Activated CD8-positive, alpha-beta T cell treated with anti-CD3 and anti-CD28 coated beads for 36 hours (primary cell): ENCODE measurements around the gene ARHGAP40. TPM values are rescaled to one million over a fixed set of nuclear protein-coding genes. Genes with fewer than 3 reads are reported as not detected.

Experiments used
- ATAC-seq: fragments of 200-7000 bp; cut with Tn5 transposase; one replicate; pipeline ENCODE4 v1.10.0; 2021; ENCODE audit warnings: mild to moderate bottlenecking, moderate library complexity
- CTCF ChIA-PET: fragments of 350-600 bp; sonication (Branson Sonifier 250); formaldehyde crosslinking; loops from one replicate; lab custom pipeline; 2021; ENCODE audit warnings: antibody characterized with exemption; lab: Charles Lee
- POLR2A ChIA-PET: fragments of 350-600 bp; sonication (Branson Sonifier 250); formaldehyde crosslinking; loops from one replicate; lab custom pipeline; 2021; ENCODE audit warnings: antibody characterized with exemption; lab: Charles Lee
- DNase-seq: peaks from one replicate; pipeline ENCODE4 v3.0.0-alpha.2; 2020
- H3K27ac Mint-ChIP-seq: one replicate; pipeline ENCODE4 v1.8.0; 2021; ENCODE audit warnings: mild to moderate bottlenecking, mixed read lengths
- H3K27me3 Mint-ChIP-seq: one replicate; pipeline ENCODE4 v1.8.0; 2021; ENCODE audit warnings: mixed read lengths
- H3K36me3 Mint-ChIP-seq: one replicate; pipeline ENCODE4 v1.8.0; 2021; ENCODE audit warnings: low read depth, mixed read lengths
- H3K4me1 Mint-ChIP-seq: one replicate; pipeline ENCODE4 v1.8.0; 2021; ENCODE audit warnings: low read depth, mixed read lengths
- H3K4me3 Mint-ChIP-seq: one replicate; pipeline ENCODE4 v1.8.0; 2021; ENCODE audit warnings: mild to moderate bottlenecking, moderate library complexity, mixed read lengths
- H3K9me3 Mint-ChIP-seq: one replicate; pipeline ENCODE4 v1.8.0; 2021; ENCODE audit warnings: mixed read lengths
- CTCF ChIP-seq: fragments of 200-600 bp; IDR thresholded peaks from one replicate; pipeline ENCODE4 v1.8.0; 2022; ENCODE audit warnings: antibody characterized with exemption, mild to moderate bottlenecking
- intact Hi-C: fragments of 100-400 bp; cut with micrococcal nuclease; formaldehyde crosslinking; loops from one replicate; pipeline ENCODE4 v1.10.0; 2022
- total RNA-seq, 2 experiments: library from RNA; stranded (reverse); gene quantifications; one replicate each; pipeline ENCODE4 v1.2.3, GENCODE V29; 2021

Gene ARHGAP40
- total RNA-seq, 2 experiments from 2014 or later: not detected

DNA sequence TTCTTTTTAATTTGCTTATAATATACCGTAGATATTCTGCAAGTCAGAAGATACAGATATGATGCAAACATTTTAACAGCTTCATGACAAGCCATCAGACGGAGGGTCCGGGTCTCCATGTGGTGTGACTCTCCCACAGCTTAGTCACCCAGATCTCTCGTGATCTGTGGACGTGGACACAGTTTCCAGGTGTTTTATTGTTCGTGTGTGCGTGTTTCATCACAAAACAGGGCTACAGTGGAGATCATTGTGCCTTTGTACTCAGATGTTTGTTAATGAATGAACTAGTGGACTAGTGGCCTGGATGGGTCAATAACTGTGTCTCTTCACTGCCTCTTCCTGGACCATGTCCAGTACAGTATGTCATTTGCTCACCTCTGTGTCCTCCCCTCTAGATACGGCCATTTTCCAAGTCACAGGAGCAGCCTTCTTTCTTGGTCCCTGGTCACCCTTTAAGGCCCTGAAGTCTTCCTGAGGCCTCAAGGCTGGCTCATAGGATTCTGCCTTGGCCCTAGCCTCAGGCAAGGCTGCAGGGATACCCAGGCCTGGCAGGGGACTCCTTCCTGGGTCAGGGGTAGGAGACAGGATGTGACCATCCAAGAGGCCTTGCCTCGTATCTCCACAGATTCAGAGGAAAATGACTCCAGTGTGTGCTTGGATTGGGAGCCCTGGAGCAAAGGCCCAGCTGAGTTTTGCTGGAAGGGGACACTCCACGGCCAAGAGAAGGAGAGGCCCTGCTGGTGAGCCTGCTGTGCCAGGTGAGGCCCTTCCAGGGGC is 16.0 kb upstream of the ARHGAP40 start:
- no peaks in the 10 kb centered on the region for H3K36me3 Mint-ChIP-seq
- TF ChIP-seq CTCF: no peak
- ChIA-PET CTCF (no interaction called here), POLR2A (no interaction called here)
- H3K27ac Mint-ChIP-seq: no peak overlapping the region
- H3K4me1 Mint-ChIP-seq: no peaks in the 10 kb centered on the region
- H3K27me3 Mint-ChIP-seq: peaks cover 3% of the 10 kb centered on the region
- ATAC-seq (no peak), DNase-seq (no peak)
- H3K4me3 Mint-ChIP-seq: no peak overlapping the region
- intact Hi-C loops: no loop called here
- H3K9me3 Mint-ChIP-seq: no peaks in the 10 kb centered on the region

GRCh38 chr20:38586181-38586525 is 15.5 kb upstream of the ARHGAP40 start:
- Mint-ChIP-seq H3K9me3 (no peaks in the 10 kb centered on the region), H3K4me3 (no peak overlapping the region), H3K36me3 (no peaks in the 10 kb centered on the region), H3K4me1 (no peaks in the 10 kb centered on the region), H3K27me3 (peaks cover 3% of the 10 kb centered on the region), H3K27ac (no peak overlapping the region)
- ATAC-seq (no peak), DNase-seq (no peak)
- ChIA-PET POLR2A (no interaction called here), CTCF (no interaction called here)
- intact Hi-C loops: no loop called here
- no peak for TF ChIP-seq CTCF

- H3K4me1 Mint-ChIP-seq: no peaks in the 10 kb centered on the region
- no peak overlapping the region for H3K4me3 Mint-ChIP-seq
- intact Hi-C loops: no loop called here
- no peaks in the 10 kb centered on the region for H3K36me3 Mint-ChIP-seq
- CTCF ChIA-PET: no interaction called here
- H3K27ac Mint-ChIP-seq: no peak overlapping the region
- TF ChIP-seq CTCF: no peak
- POLR2A ChIA-PET: no interaction called here
- no peak for DNase-seq
- H3K9me3 Mint-ChIP-seq: no peaks in the 10 kb centered on the region
- H3K27me3 Mint-ChIP-seq: peaks cover 3% of the 10 kb centered on the region
- no peak for ATAC-seq
Observed at GRCh38 chr20:38588303-38588702, 13.3 kb upstream of the ARHGAP40 start.

DNA sequence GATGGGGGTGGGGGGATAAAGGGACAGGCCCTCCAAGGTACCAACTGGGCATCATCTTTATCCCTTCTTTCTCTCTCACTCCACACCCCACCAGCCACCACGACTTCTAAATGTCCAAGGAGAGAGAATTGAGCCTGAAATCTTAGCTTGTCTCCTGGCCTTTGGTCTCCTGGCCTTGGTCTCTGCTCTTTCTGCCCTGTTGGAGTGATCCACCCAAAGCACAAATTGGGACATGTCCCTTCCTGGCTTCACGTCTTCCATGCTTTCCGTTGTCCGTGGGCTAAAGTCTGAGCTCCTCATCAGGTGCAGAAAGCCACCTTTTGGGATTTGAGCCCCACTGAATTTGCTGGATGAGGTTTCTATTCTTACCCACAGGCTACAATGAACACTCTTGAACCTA is 12.3 kb upstream of the ARHGAP40 start:
- H3K27me3 Mint-ChIP-seq: peaks cover 3% of the 10 kb centered on the region

More for the DNA sequence above, 12.3 kb upstream of the ARHGAP40 start:
- Mint-ChIP-seq H3K4me3 (no peak overlapping the region), H3K27ac (no peak overlapping the region), H3K4me1 (no peaks in the 10 kb centered on the region), H3K36me3 (no peaks in the 10 kb centered on the region), H3K9me3 (no peaks in the 10 kb centered on the region)
- DNase-seq (no peak), ATAC-seq (no peak)
- TF ChIP-seq CTCF: no peak
- intact Hi-C loops: no loop called here
- ChIA-PET CTCF (no interaction called here), POLR2A (interaction anchor here (0.7 kb wide), 1 partner anchor 191 kb away, joined by 3 read pairs; no protein-coding TSS in a partner anchor)
